LNCaP clone FGC (cell line): ENCODE measurements around the gene DCLRE1C.
"Not testable (repeated sequence)": the region's sequence is repeated elsewhere in the genome, so short reads cannot be mapped to it uniquely, and the experiment has no call there.

Experiments
- DNase-seq: peaks from one replicate; pipeline ENCODE4 v3.0.0-alpha.2; 2011; ENCODE audit warnings: low read depth
- H3K4me3 ChIP-seq: 2 replicates; pipeline ENCODE4 v1.5.1; 2011; ENCODE audit warnings: mild to moderate bottlenecking, low read depth, low read length, control low read depth
- TF ChIP-seq, protein P1 (sequence below): IDR thresholded peaks from 2 replicates; pipeline ENCODE4 v1.5.1; 2012; ENCODE audit warnings: mild to moderate bottlenecking; ENCODE audit not compliant: control insufficient read depth, insufficient read depth; ENCODE audit errors: extremely low read depth

Gene DCLRE1C

DNA sequence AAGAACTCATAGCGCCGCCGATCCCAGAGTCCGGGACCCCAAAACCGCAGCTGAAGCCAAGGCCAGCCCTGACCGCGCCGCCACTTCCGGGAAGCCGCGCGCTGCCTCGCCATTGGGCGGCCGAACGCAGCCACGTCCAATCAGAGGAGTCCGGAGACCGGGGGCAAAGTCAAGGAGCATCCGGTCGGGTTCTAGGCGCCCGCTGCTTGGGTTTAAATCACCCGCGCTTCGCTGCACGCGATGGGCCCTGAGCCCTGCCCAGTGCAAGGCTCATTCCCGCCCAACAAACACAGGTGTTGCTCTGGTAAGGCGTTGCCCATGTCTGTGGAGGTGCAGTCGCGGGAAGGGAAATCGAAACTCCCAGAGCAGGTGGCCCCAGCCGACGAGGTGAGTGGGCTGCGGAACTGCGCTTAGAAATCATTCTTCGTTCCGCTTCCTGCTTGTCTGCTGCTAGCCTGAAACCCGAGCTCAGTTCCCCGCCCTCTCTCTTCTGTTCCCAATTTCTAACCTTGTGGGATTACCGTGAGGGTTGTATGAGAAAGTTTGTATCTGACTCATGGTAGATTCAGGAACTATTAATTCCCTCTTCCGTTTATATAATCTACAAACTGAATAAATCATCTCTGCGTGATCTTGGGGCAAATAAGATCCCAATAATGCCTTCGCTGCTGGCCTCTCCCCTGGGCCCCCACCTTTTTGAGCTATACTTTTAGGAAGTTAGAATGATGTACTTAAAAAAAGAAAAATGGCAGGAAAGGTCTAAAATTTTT lies at the start of gene DCLRE1C:
TSS of gene DCLRE1C (minus strand) at position 96 of the 770 bp plus-strand sequence. CDS start at position 10, 86 bp downstream.
- TF ChIP-seq, protein P1, sequence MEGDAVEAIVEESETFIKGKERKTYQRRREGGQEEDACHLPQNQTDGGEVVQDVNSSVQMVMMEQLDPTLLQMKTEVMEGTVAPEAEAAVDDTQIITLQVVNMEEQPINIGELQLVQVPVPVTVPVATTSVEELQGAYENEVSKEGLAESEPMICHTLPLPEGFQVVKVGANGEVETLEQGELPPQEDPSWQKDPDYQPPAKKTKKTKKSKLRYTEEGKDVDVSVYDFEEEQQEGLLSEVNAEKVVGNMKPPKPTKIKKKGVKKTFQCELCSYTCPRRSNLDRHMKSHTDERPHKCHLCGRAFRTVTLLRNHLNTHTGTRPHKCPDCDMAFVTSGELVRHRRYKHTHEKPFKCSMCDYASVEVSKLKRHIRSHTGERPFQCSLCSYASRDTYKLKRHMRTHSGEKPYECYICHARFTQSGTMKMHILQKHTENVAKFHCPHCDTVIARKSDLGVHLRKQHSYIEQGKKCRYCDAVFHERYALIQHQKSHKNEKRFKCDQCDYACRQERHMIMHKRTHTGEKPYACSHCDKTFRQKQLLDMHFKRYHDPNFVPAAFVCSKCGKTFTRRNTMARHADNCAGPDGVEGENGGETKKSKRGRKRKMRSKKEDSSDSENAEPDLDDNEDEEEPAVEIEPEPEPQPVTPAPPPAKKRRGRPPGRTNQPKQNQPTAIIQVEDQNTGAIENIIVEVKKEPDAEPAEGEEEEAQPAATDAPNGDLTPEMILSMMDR: no peak
- H3K4me3 ChIP-seq: peak within 1 kb of the TSS; percentile 73
- peak; percentile 75 for DNase-seq

DNA sequence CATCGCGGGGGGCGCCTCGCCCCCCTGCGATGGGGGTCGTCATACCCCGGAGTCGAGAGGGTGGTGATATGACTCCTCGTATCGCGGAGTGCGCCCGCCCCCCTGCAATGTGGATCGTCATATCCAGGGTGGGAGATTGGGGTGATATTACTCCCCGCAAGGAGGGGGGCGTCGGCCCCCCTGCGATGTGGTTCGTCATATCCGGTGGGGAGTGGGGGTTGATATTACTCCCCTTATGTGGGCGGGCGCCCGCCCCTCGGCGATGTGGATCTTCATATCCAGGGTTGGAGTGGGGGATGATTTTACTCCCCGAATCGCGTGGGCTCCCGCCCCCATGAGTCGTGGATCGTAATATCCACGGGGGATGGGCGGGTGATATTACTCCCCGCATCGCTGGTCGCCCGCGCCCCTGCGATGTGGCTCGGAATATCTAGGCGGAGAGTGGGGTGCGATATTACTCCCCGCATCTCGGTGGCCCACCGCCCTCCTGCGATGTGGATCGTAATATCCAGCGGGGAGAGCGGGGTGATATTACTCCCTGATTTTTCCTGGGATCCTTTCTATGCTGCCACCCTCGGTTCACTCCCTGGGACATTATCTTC lies 42.2 kb upstream of the DCLRE1C start:
- TF ChIP-seq, protein P1: no peak
- no peak overlapping the region for H3K4me3 ChIP-seq
- DNase-seq: no peak

DNA sequence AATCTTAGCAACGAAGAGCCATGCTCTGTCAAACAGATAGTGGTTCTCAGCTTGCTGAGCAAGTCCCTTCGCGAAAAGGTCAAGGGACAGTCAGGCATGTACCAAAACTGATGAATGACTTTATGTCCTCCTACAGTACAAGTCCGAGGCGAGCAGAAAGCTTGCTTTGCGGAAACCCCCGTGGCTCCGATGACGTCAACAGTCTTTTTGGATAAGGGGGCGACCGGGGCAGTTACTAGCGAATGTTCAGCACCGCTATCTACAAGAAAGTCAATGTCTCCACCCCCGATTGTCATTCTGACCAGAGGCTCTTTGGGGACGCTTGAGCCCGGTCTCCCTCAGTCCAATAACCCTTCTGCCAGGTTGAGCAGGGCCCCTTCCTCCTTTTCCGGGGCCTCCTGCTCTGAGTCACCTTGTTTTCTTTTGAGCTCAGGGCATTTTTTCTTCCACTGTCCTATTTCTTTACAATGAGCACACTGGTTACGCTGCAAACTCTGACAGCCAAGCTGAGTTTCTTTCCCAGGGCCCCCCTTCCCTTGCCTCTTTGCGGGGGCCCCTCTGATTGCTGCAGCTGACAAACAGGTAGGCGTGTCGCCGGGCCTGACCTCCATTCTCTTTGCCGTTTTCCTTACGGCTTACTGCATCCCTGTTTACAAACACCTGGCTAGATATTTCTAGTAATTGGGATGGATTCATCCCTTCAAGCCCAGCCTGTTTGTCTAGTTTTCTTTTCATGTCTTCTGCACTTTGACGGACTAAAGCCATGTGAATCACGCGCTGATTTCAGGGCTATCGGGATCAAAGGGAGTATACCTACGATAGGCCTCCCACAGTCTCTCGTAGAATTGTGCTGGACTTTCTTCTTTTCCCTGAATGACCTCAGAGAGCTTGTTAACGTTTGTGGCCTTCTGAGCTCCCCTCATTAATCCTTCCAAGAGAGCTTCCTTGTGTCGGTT lies 39.9 kb upstream of the DCLRE1C start:
- not testable (repeated sequence) for H3K4me3 ChIP-seq, DNase-seq

DNA sequence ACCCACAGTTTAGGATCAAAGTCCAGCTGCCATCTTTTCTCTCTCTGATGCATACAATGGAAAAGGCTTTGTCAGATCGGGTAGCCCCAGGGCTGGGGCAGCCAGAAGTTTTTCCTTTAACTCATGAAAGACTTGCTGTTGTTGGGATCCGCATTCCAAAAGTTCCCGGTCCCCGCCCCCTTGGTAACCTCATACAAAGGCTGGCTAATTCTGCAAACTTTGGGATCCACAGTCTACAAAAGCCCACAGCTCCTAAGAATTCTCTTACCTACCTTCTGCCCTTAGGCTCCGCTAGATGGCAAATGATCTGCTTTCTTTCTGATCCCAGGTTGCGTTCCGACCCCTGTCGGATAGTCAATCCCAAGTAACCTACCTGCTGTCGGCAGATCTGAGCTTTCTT lies 38.4 kb upstream of the DCLRE1C start:
- not testable (repeated sequence) for H3K4me3 ChIP-seq, DNase-seq

DNA sequence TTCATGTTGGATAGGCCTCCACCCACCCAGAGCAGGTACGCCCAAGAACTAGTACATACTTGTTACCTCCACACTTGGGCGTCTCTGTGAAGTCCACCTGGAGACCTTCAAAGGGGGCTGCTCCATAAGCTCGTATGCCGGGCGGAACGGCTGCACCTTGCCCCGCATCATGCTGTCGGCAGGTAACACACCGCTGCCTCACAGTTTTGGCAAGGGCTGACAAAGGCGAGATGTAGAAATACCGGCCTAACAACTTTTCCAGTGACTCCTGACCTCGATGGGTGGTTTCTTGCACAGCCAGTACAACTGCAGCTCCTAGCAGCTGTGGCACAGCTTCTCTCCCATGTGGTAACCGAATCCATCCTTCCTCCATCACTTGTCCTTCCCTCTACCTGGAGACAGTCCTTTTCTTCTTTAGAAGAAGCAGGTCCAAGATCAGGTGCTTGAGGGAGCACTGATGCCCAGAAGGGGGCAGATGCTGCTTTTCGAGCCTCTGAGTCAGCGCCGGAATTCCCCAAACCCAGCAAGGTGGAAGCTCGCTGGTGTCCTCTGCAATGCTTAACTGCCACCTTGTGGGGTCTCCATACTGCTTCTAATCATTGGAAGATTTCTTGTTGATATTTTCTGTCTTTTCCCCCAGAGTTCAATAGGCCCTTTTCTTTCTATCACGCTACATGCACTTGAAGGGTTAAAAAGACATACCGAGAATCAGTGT lies 37.3 kb upstream of the DCLRE1C start:
- H3K4me3 ChIP-seq: not testable (repeated sequence)
- peak; percentile 25 for DNase-seq

DNA sequence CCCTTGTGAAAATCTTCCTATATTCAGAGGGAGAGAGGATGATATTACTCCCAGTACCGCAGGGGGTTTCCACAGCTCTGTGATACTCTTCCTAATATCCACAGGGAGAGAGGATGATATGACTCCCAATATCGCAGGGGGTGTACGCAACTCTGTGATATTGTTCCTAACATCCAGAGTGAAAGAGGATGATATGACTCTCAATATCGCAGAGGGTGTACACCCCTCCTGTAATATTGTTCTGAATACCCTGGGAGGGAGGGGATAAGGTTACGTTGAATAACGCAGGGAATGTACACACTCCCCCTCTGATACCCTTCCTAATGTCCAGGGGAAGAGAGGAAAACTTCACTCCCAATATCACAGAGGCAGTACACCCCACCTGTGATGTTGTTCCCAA lies 35.7 kb upstream of the DCLRE1C start:
- not testable (repeated sequence) for DNase-seq, H3K4me3 ChIP-seq

DNA sequence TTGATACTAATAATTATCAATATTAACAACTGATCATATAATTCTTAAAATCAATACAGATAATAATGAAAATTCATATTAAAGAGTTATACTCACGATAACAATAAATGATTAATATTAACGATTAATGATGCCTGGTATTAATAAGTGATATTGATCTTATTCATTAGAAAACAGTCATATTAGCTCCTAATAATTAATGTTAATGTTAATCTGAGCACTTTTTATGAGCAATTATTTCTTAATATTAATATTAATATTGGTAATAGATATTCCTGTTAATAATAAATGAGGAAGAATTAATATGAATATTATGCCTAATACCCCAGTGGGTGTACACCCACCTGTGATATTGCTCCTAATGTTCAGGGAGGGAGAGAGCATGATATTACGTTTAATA lies 28.8 kb upstream of the DCLRE1C start:
- TF ChIP-seq, protein P1: no peak
- DNase-seq: no peak
- H3K4me3 ChIP-seq: no peak overlapping the region

DNA sequence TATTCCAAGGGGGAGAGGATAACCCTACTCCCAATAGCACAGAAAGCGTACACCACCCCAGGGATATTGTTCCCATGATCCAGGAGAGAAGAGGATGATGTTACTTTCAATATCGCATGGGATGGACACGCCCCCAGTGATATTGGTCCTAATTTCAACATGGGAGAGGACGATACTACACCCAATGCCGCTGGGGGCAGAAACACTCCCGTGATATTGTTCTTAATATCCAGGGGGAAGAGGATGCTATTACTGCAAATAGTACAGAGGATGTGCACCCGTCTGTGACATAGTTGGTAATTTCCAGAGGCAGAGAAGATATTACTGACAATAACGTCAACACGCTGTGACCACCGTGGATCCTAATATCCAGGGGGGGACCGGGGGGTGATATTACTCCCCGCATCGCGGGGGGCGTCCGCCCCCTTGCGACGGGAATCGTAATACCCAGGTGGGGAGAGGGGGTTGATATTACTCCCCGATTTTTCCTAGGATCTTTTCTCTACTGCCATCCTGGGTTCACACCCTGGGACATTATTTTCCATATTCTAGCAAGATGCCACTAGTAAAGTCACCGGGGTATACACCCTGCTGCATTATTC lies 21.9 kb upstream of the DCLRE1C start:
- H3K4me3 ChIP-seq: no peak overlapping the region
- DNase-seq: no peak
- TF ChIP-seq, protein P1: no peak

DNA sequence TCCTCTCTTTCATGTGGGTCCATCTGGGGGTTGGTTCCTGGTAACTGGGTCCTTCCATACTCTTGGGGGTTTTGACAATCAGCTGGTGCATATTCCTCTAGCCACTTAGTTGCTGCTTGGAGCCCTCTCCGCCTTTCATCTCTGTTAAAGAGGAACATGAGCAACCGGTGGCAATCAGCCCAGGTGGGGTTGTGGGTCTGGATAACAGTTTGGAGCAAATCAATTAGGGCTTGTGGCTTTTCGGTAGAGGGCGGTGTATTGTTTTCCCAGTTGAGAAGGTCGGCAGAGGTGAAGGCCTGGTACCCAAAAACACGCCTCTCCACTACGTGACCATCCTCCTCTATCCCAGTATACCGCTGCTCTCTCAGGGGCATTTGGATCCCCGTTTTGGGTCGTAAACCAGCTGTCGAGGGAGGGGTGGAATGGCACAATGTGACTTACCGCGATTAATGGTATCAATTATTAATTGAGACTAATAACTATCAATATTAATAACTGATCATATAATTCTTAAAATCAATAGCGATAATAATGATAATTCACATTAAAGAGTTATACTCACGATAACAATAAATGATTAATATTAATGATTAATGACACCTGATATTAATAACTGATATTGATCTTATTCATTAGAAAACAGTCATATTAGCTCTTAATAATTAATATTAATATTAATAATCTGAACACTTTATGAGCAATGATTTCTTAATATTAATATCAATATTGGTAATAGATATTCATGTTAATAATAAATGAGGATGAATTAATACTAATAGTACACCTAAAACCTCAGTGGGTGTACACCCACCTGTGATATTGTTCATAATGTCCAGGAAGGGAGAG lies 20.5 kb upstream of the DCLRE1C start:
- H3K4me3 ChIP-seq, DNase-seq: not testable (repeated sequence)
